GM12878 (cell line): Measurements from ENCODE around the gene RALGAPA2. TPM values are rescaled to one million over a fixed set of nuclear protein-coding genes. Genes with fewer than 3 reads are reported as not detected.

Experiments
- ATAC-seq: fragments of 200-7000 bp; cut with Tn5 transposase; 3 replicates; pipeline ENCODE4 v1.9.1; 2020; ENCODE audit warnings: mild to moderate bottlenecking, moderate library complexity
- BruUV-seq: library from RNA; stranded (reverse); fragments of 400-500 nt; replicated peaks from 2 replicates; lab custom pipeline; 2021; lab: Mats Ljungman, UMichigan
- CTCF ChIA-PET: fragments of 300-600 bp; sonication (Branson Sonifier 250); formaldehyde crosslinking; extraction: SDS; loops from one replicate; lab custom pipeline; 2021; ENCODE audit warnings: inconsistent platforms; lab: Yijun Ruan, JAX
- POLR2A ChIA-PET: fragments of 350-600 bp; formaldehyde crosslinking; extraction: SDS; loops from one replicate; lab custom pipeline; 2021; ENCODE audit warnings: inconsistent platforms; lab: Charles Lee
- RAD21 ChIA-PET: fragments of 300-600 bp; sonication (Branson Sonifier 250); formaldehyde crosslinking; loops from one replicate; lab custom pipeline; 2023; ENCODE audit warnings: antibody characterized with exemption; ENCODE audit not compliant: unreplicated experiment; lab: Charles Lee
- SMC1A ChIA-PET: fragments of 300-600 bp; sonication (Branson Sonifier 250); formaldehyde crosslinking; loops from one replicate; lab custom pipeline; 2023; ENCODE audit not compliant: unreplicated experiment, uncharacterized antibody; lab: Charles Lee
- DNase-seq: peaks from one replicate; pipeline ENCODE4 v3.0.0-alpha.2; 2011; ENCODE audit warnings: low read depth, low spot score
- FAIRE-seq: peaks from 3 replicates; lab custom pipeline; 2011; peaks lifted over from hg19 to GRCh38; lab: Jason Lieb, UNC
- H2AFZ ChIP-seq: 2 replicates; pipeline ENCODE4 v1.6.0; 2011; ENCODE audit warnings: low read depth, low read length, control low read depth; ENCODE audit not compliant: control insufficient read depth
- H3K27ac ChIP-seq: 2 replicates; pipeline ENCODE4 v1.5.1; 2011; ENCODE audit warnings: control low read depth; ENCODE audit not compliant: control insufficient read depth, insufficient read depth
- H3K27me3 ChIP-seq, 2 experiments: replicated peaks in 1 of 2; 2 replicates each; pipeline versions ENCODE4 v1.6.0 to v1.6.1; 2011; ENCODE audit warnings: low read length in 1 of 2; ENCODE audit not compliant: control insufficient read depth in 2 of 2, insufficient read depth in 2 of 2
- H3K36me3 ChIP-seq, 2 experiments: 2 replicates each; pipeline ENCODE4 v1.5.1; 2011; ENCODE audit warnings: low read length in 1 of 2; ENCODE audit not compliant: control insufficient read depth in 2 of 2, insufficient read depth in 2 of 2
- H3K4me1 ChIP-seq: 2 replicates; pipeline ENCODE4 v1.6.1; 2011; ENCODE audit warnings: mild to moderate bottlenecking, low read length, moderate library complexity, mixed read lengths; ENCODE audit not compliant: control insufficient read depth, insufficient read depth
- H3K4me2 ChIP-seq: 2 replicates; pipeline ENCODE4 v1.6.0; 2011; ENCODE audit warnings: control low read depth; ENCODE audit not compliant: control insufficient read depth, insufficient read depth
- H3K4me3 ChIP-seq: fragments of 200-600 bp; sonication (generic); 2 replicates; pipeline ENCODE4 v1.5.1; 2016
- H3K79me2 ChIP-seq: 2 replicates; pipeline ENCODE4 v1.6.0; 2011; ENCODE audit warnings: low read length; ENCODE audit not compliant: control insufficient read depth, insufficient read depth
- H3K9ac ChIP-seq: 2 replicates; pipeline ENCODE4 v1.8.0; 2011; ENCODE audit warnings: low read length, control low read depth, mixed read lengths; ENCODE audit not compliant: control insufficient read depth, insufficient read depth
- H3K9me3 ChIP-seq: replicated peaks from 3 replicates; pipeline ENCODE4 v1.5.1; 2011; ENCODE audit warnings: mild to moderate bottlenecking, low read length; ENCODE audit not compliant: control insufficient read depth, insufficient read depth
- H4K20me1 ChIP-seq: 2 replicates; pipeline ENCODE4 v1.6.0; 2011; ENCODE audit not compliant: control insufficient read depth, insufficient read depth
- CTCF ChIP-seq, 3 experiments: IDR thresholded peaks in 2 of 3; conservative IDR thresholded peaks in 1 of 3; 2 replicates each; pipeline ENCODE4 v1.5.1; 2011; ENCODE audit warnings: low read depth in 3 of 3, low read length in 3 of 3, mild to moderate bottlenecking in 3 of 3, control low read depth in 2 of 3, moderate library complexity in 2 of 3, inconsistent platforms in 1 of 3, mixed read lengths in 1 of 3; ENCODE audit not compliant: control insufficient read depth in 2 of 3, insufficient read depth in 1 of 3; ENCODE audit errors: extremely low read depth in 1 of 3
- CUX1 ChIP-seq: IDR thresholded peaks from 2 replicates; pipeline ENCODE4 v1.6.1; 2012; ENCODE audit warnings: improper control_type of control experiment, low read depth, low read length; ENCODE audit not compliant: insufficient replicate concordance
- IRF3 ChIP-seq: fragments of 450-650 bp; IDR thresholded peaks from 2 replicates; pipeline ENCODE4 v1.6.1; 2014; ENCODE audit warnings: mild to moderate bottlenecking
- JUNB ChIP-seq: IDR thresholded peaks from 2 replicates; pipeline ENCODE4 v1.6.1; 2016; ENCODE audit warnings: antibody characterized with exemption, mild to moderate bottlenecking
- MAX ChIP-seq: IDR thresholded peaks from 2 replicates; pipeline ENCODE4 v1.6.1; 2012; ENCODE audit warnings: low read depth, low read length, improper control_type of control experiment
- NR2C1 ChIP-seq: fragments of 450-650 bp; IDR thresholded peaks from 2 replicates; pipeline ENCODE4 v1.6.1; 2017; ENCODE audit warnings: antibody characterized with exemption, mild to moderate bottlenecking, moderate library complexity
- RUNX3 ChIP-seq: IDR thresholded peaks from 2 replicates; pipeline ENCODE4 v1.6.1; 2012; ENCODE audit warnings: low read length, inconsistent platforms
- SMC3 ChIP-seq: IDR thresholded peaks from 2 replicates; pipeline ENCODE4 v1.6.1; 2011; ENCODE audit warnings: low read length, improper control_type of control experiment, borderline replicate concordance
- WRNIP1 ChIP-seq: IDR thresholded peaks from 2 replicates; pipeline ENCODE4 v1.6.1; 2011; ENCODE audit warnings: low read depth, low read length, improper control_type of control experiment, borderline replicate concordance
- ZBTB4 ChIP-seq: fragments of 450-650 bp; formaldehyde crosslinking; IDR thresholded peaks from 2 replicates; pipeline ENCODE4 v1.4.0; 2022; ENCODE audit warnings: mild to moderate bottlenecking, moderate library complexity
- WGBS: methylation state at CpG from one replicate; pipeline ENCODE4 v1.1.6; 2016; ENCODE audit warnings: low lambda C conversion rate; ENCODE audit not compliant: insufficient replicate concordance, insufficient coverage; ENCODE audit errors: missing lambda C conversion rate; 5-methylcytosine and 5-hydroxymethylcytosine counted together
- in situ Hi-C: fragments of 300-500 bp; cut with MboI; formaldehyde crosslinking; loops from 9 replicates; pipeline ENCODE4 v1.14.3; 2018; ENCODE audit warnings: mixed read lengths
- intact Hi-C: fragments of 100-400 bp; cut with micrococcal nuclease; formaldehyde crosslinking; loops from one replicate; pipeline ENCODE4 v1.14.2; 2022; ENCODE audit not compliant: unreplicated experiment
- polyA plus RNA-seq, 11 experiments: library from polyadenylated mRNA; depleted of rRNA in 4 of 11; unstranded in 6 of 11; stranded (reverse) in 5 of 11; fragments of >200 nt; fragmentation: Nextera tagmentation in 4 of 11; fragmentation: Illumina TruSeq in 1 of 11; extraction: Ambion mirVana in 4 of 11; extraction: Trizol in 1 of 11; gene quantifications; 1 replicate in 1 of 11; 2 replicates in 10 of 11; pipeline versions ENCODE4 v1.2.1 to v1.2.3, GENCODE V29; 2011 to 2016; ENCODE audit warnings: inconsistent platforms in 2 of 11, missing spikeins in 2 of 11, low read depth in 1 of 11
- total RNA-seq, 4 experiments: library from RNA; depleted of rRNA in 3 of 4; stranded (reverse); fragments of >200 nt in 3 of 4; fragmentation: Illumina TruSeq in 1 of 4; extraction: Trizol in 1 of 4; gene quantifications; 2 replicates each; pipeline versions ENCODE4 v1.2.1 to v1.2.3, GENCODE V29; 2013 to 2021

The RALGAPA2 gene
- total and polyA plus RNA-seq, 10 of the 15 experiments (the other 5 are each of a cell fraction or from before 2014, with no cell fraction given): 2.9 to 29.4 (median 19.6) TPM

- H3K9ac ChIP-seq: no peak overlapping the region
- H3K36me3 ChIP-seq: no peaks in the 10 kb centered on the region
- no peak overlapping the region for H3K4me3 ChIP-seq
- in situ Hi-C loops: no loop called here
- ChIA-PET POLR2A (no interaction called here), SMC1A (no interaction called here), RAD21 (no interaction called here), CTCF (interaction anchor here (0.8 to 1.8 kb wide), 3 partner anchors 8 to 37 kb away, joined by 3 to 4 read pairs (median 3); no protein-coding TSS in a partner anchor)
- no peak for FAIRE-seq
- intact Hi-C loops: no loop called here
- H3K4me2 ChIP-seq: no peak overlapping the region
- H2AFZ ChIP-seq: no peak overlapping the region
- no peak for DNase-seq
- H3K79me2 ChIP-seq: no peaks in the 10 kb centered on the region
- no peaks in the 10 kb centered on the region for H3K27me3 ChIP-seq
- no peak for ATAC-seq
- no peak overlapping the region for H3K27ac ChIP-seq
- H4K20me1 ChIP-seq: no peaks in the 10 kb centered on the region
- no peaks in the 10 kb centered on the region for H3K9me3 ChIP-seq
- BruUV-seq: no TSS peak
- 57% methylated on average over 6 of the region's 6 CpGs for WGBS
- no peaks in the 10 kb centered on the region for H3K4me1 ChIP-seq
- TF ChIP-seq CTCF (IDR thresholded peaks at IDR 0.05 in 2 of 3, conservative IDR thresholded peaks at IDR 0.05 in 1 of 3; ENCODE audit: control insufficient read depth in 2 of 3, extremely low read depth in 1 of 3, insufficient read depth in 1 of 3, low read depth in 3 of 3, low read length in 3 of 3) (peak in 1 of 3 experiments; percentile 3; a peak in 1 of 6 replicates), JUNB (no peak), SMC3 (peak; percentile 11; the same call in 1 of the 2 replicates), NR2C1 (no peak), CUX1 (no peak), WRNIP1 (no peak), IRF3 (no peak), RUNX3 (no peak), ZBTB4 (no peak), MAX (no peak)
Observed at GRCh38 chr20:20407891-20408805, 304.3 kb downstream of the RALGAPA2 start.
